Measurements from ENCODE around the gene MAPK13. TPM values are rescaled to one million over a fixed set of nuclear protein-coding genes. Genes with fewer than 3 reads are reported as not detected.

The MAPK13 gene
- total and polyA plus RNA-seq, 4 experiments from 2014 or later = 29.1 to 36.8 (median 30.0) TPM

- Mint-ChIP-seq H3K27ac (peak overlapping the region in 2 of 7 donors; percentile 35 to 48), H3K27me3 (no peaks in the 10 kb centered on the region), H3K9me3 (no peaks in the 10 kb centered on the region), H3K36me3 (peaks cover 18 to 46% of the 10 kb centered on the region in 2 donors), H3K4me3 (no peak overlapping the region), H3K4me1 (peaks cover 29 to 38% (median 32%) of the 10 kb centered on the region in 4 donors)
- intact Hi-C loops (cut with micrococcal nuclease) = loop anchor here (2.0 kb wide), 2 partner anchors 13 to 95 kb away; partner anchors contain the start of gene BRPF3
- H3K27me3 ChIP-seq (ENCODE audit: insufficient read depth, low read length) = no peaks in the 10 kb centered on the region
- POLR2A ChIA-PET (ENCODE audit: partially characterized antibody) = interaction anchor here (0.8 to 1.7 kb wide), 2 partner anchors 17 to 29 kb away, joined by 4 to 9 read pairs; partner anchors contain the start of gene MAPK13
- H3K4me3 ChIP-seq (ENCODE audit: low read length in 2 of 2) = no peak overlapping the region
- DNase-seq = no peak
- peaks cover 18% of the 10 kb centered on the region for H3K36me3 ChIP-seq (ENCODE audit: insufficient read depth, low read length)
- H3K4me1 ChIP-seq (ENCODE audit: insufficient read depth, low read length) = peaks cover 27% of the 10 kb centered on the region
- H3K27ac ChIP-seq (ENCODE audit: low read depth, low read length) = no peak overlapping the region
- no peaks in the 10 kb centered on the region for H3K9me3 ChIP-seq (ENCODE audit: control insufficient read depth in 1 of 2, low read length in 2 of 2)
- CTCF ChIA-PET (ENCODE audit: partially characterized antibody) = interaction anchor here (0.9 to 2.1 kb wide), 3 partner anchors 19 to 68 kb away, joined by 3 to 7 read pairs (median 5); partner anchors contain the start of gene MAPK13
These were observed 28.6 kb upstream of the MAPK13 start for GRCh38 chr6:36101691-36102090.

GRCh38 chr6:36102853-36103252 is 27.5 kb upstream of the MAPK13 start:
- peaks cover 13% of the 10 kb centered on the region for H3K36me3 ChIP-seq (ENCODE audit: insufficient read depth, low read length)
- H3K27ac ChIP-seq (ENCODE audit: low read depth, low read length) = no peak overlapping the region
- H3K27ac Mint-ChIP-seq = peak overlapping the region in 2 of 7 donors; percentile 82 to 88
- H3K27me3 ChIP-seq (ENCODE audit: insufficient read depth, low read length) = no peaks in the 10 kb centered on the region
- no peak for DNase-seq
- H3K4me3 Mint-ChIP-seq = no peak overlapping the region
- no peak overlapping the region for H3K4me3 ChIP-seq (ENCODE audit: low read length in 2 of 2)
- H3K4me1 ChIP-seq (ENCODE audit: insufficient read depth, low read length) = peaks cover 27% of the 10 kb centered on the region
- H3K9me3 ChIP-seq (ENCODE audit: control insufficient read depth in 1 of 2, low read length in 2 of 2) = no peaks in the 10 kb centered on the region
- ChIA-PET CTCF (ENCODE audit: partially characterized antibody) (interaction anchor here (0.7 to 3.7 kb wide), 4 partner anchors 8 to 75 kb away, joined by 3 to 26 read pairs (median 4); partner anchors contain the start of gene MAPK14), POLR2A (ENCODE audit: partially characterized antibody) (interaction anchor here (0.6 to 2.2 kb wide), 4 partner anchors 19 to 29 kb away, joined by 3 to 9 read pairs (median 4); no protein-coding TSS in a partner anchor)
- no peaks in the 10 kb centered on the region for H3K27me3 Mint-ChIP-seq
- intact Hi-C loops (cut with micrococcal nuclease) = no loop called here
- H3K4me1 Mint-ChIP-seq = peaks cover 30 to 43% (median 35%) of the 10 kb centered on the region in 4 donors
- peaks cover 24 to 48% of the 10 kb centered on the region in 2 donors for H3K36me3 Mint-ChIP-seq
- no peaks in the 10 kb centered on the region for H3K9me3 Mint-ChIP-seq

GRCh38 chr6:36104836-36105235 is 25.5 kb upstream of the MAPK13 start:
- peaks cover 32% of the 10 kb centered on the region for H3K4me1 ChIP-seq (ENCODE audit: insufficient read depth, low read length)
- Mint-ChIP-seq H3K36me3 (peaks cover 36 to 53% of the 10 kb centered on the region in 2 donors), H3K4me1 (peaks cover 31 to 51% (median 39%) of the 10 kb centered on the region in 4 donors), H3K4me3 (no peak overlapping the region), H3K27me3 (no peaks in the 10 kb centered on the region), H3K9me3 (no peaks in the 10 kb centered on the region), H3K27ac (peak overlapping the region in 2 of 7 donors; percentile 46 to 64)
- intact Hi-C loops (cut with micrococcal nuclease) = no loop called here
- POLR2A ChIA-PET (ENCODE audit: partially characterized antibody) = interaction anchor here (1.1 to 2.2 kb wide), 4 partner anchors 8 to 27 kb away, joined by 3 to 9 read pairs (median 7); no protein-coding TSS in a partner anchor
- H3K27me3 ChIP-seq (ENCODE audit: insufficient read depth, low read length) = no peaks in the 10 kb centered on the region
- no peak for DNase-seq
- H3K4me3 ChIP-seq (ENCODE audit: low read length in 2 of 2) = no peak overlapping the region
- H3K9me3 ChIP-seq (ENCODE audit: control insufficient read depth in 1 of 2, low read length in 2 of 2) = no peaks in the 10 kb centered on the region
- H3K27ac ChIP-seq (ENCODE audit: low read depth, low read length) = no peak overlapping the region
- H3K36me3 ChIP-seq (ENCODE audit: insufficient read depth, low read length) = peaks cover 20% of the 10 kb centered on the region
- CTCF ChIA-PET (ENCODE audit: partially characterized antibody) = interaction anchor here (1.0 to 3.7 kb wide), 5 partner anchors 8 to 77 kb away, joined by 4 to 26 read pairs (median 5); partner anchors contain the start of gene MAPK14

GRCh38 chr6:36109092-36109491 is 21.2 kb upstream of the MAPK13 start:
- intact Hi-C loops (cut with micrococcal nuclease) = loop anchor here (1.0 kb wide), 1 partner anchor 9 kb away; no protein-coding TSS in a partner anchor

GRCh38 chr6:36110050-36110449 is 20.3 kb upstream of the MAPK13 start:
- POLR2A ChIA-PET (ENCODE audit: partially characterized antibody) = interaction anchor here (2.2 to 3.4 kb wide), 3 partner anchors 12 to 21 kb away, joined by 12 to 27 read pairs (median 24); partner anchors contain the start of gene MAPK13
- Histone ChIP-seq H3K27me3 (ENCODE audit: insufficient read depth, low read length) (no peaks in the 10 kb centered on the region), H3K27ac (ENCODE audit: low read depth, low read length) (no peak overlapping the region), H3K9me3 (ENCODE audit: control insufficient read depth in 1 of 2, low read length in 2 of 2) (no peaks in the 10 kb centered on the region), H3K4me3 (ENCODE audit: low read length in 2 of 2) (no peak overlapping the region), H3K36me3 (ENCODE audit: insufficient read depth, low read length) (peaks cover 7% of the 10 kb centered on the region), H3K4me1 (ENCODE audit: insufficient read depth, low read length) (peaks cover 50% of the 10 kb centered on the region)
- Mint-ChIP-seq H3K36me3 (peaks cover 22 to 42% of the 10 kb centered on the region in 2 donors), H3K4me1 (peaks cover 33 to 56% (median 43%) of the 10 kb centered on the region in 4 donors), H3K9me3 (no peaks in the 10 kb centered on the region), H3K27me3 (no peaks in the 10 kb centered on the region), H3K4me3 (peak overlapping the region in 1 of 8 donors; percentile 17), H3K27ac (peak overlapping the region in 6 of 7 donors; percentile 36 to 91 (median 58))
- CTCF ChIA-PET (ENCODE audit: partially characterized antibody) = interaction anchor here (3.2 to 7.6 kb wide), 3 partner anchors 13 to 15 kb away, joined by 21 to 70 read pairs (median 27); no protein-coding TSS in a partner anchor
- DNase-seq = no peak
- intact Hi-C loops (cut with micrococcal nuclease) = no loop called here

More at GRCh38 chr6:36109092-36109491, 21.2 kb upstream of the MAPK13 start:
- Mint-ChIP-seq H3K36me3 (peaks cover 24 to 49% of the 10 kb centered on the region in 2 donors), H3K4me3 (peak overlapping the region in 7 of 8 donors; percentile 7 to 57 (median 51)), H3K9me3 (no peaks in the 10 kb centered on the region), H3K27me3 (no peaks in the 10 kb centered on the region), H3K4me1 (peaks cover 26 to 48% (median 36%) of the 10 kb centered on the region in 4 donors), H3K27ac (peak overlapping the region; percentile 80 to 95 (median 91))
- DNase-seq = peak; percentile 59 to 72 (median 61)
- Histone ChIP-seq H3K27ac (ENCODE audit: low read depth, low read length) (peak overlapping the region; percentile 22), H3K4me3 (ENCODE audit: low read length in 2 of 2) (no peak overlapping the region), H3K27me3 (ENCODE audit: insufficient read depth, low read length) (no peaks in the 10 kb centered on the region), H3K4me1 (ENCODE audit: insufficient read depth, low read length) (peaks cover 40% of the 10 kb centered on the region), H3K36me3 (ENCODE audit: insufficient read depth, low read length) (peaks cover 8% of the 10 kb centered on the region), H3K9me3 (ENCODE audit: control insufficient read depth in 1 of 2, low read length in 2 of 2) (no peaks in the 10 kb centered on the region)
- ChIA-PET POLR2A (ENCODE audit: partially characterized antibody) (interaction anchor here (0.6 to 3.4 kb wide), 9 partner anchors 9 to 596 kb away, joined by 3 to 24 read pairs (median 7); partner anchors contain the start of genes BRPF3, MAPK13 and MAPK14), CTCF (ENCODE audit: partially characterized antibody) (interaction anchor here (0.6 to 7.6 kb wide), 5 partner anchors 9 to 80 kb away, joined by 3 to 70 read pairs (median 15); partner anchors contain the start of gene MAPK14)

GRCh38 chr6:36110863-36111262 is 19.4 kb upstream of the MAPK13 start:
- no peak for DNase-seq
- H3K27me3 Mint-ChIP-seq = no peaks in the 10 kb centered on the region
- H3K4me1 ChIP-seq (ENCODE audit: insufficient read depth, low read length) = peaks cover 58% of the 10 kb centered on the region
- peaks cover 35 to 62% (median 48%) of the 10 kb centered on the region in 4 donors for H3K4me1 Mint-ChIP-seq
- peaks cover 7% of the 10 kb centered on the region for H3K36me3 ChIP-seq (ENCODE audit: insufficient read depth, low read length)
- no peaks in the 10 kb centered on the region for H3K27me3 ChIP-seq (ENCODE audit: insufficient read depth, low read length)
- ChIA-PET CTCF (ENCODE audit: partially characterized antibody) (interaction anchor here (3.2 to 7.6 kb wide), 2 partner anchors 12 to 16 kb away, joined by 21 to 70 read pairs; no protein-coding TSS in a partner anchor), POLR2A (ENCODE audit: partially characterized antibody) (interaction anchor here (3.2 kb wide), 1 partner anchor 11 kb away, joined by 27 read pairs; no protein-coding TSS in a partner anchor)
- no peak overlapping the region for H3K4me3 Mint-ChIP-seq
- no peak overlapping the region for H3K4me3 ChIP-seq (ENCODE audit: low read length in 2 of 2)
- peak overlapping the region in 2 of 7 donors; percentile 58 to 66 for H3K27ac Mint-ChIP-seq
- H3K9me3 ChIP-seq (ENCODE audit: control insufficient read depth in 1 of 2, low read length in 2 of 2) = no peaks in the 10 kb centered on the region
- peaks cover 22 to 37% of the 10 kb centered on the region in 2 donors for H3K36me3 Mint-ChIP-seq
- intact Hi-C loops (cut with micrococcal nuclease) = no loop called here
- no peaks in the 10 kb centered on the region for H3K9me3 Mint-ChIP-seq
- H3K27ac ChIP-seq (ENCODE audit: low read depth, low read length) = no peak overlapping the region

GRCh38 chr6:36111526-36111925 is 18.8 kb upstream of the MAPK13 start:
- no peaks in the 10 kb centered on the region for H3K27me3 ChIP-seq (ENCODE audit: insufficient read depth, low read length)
- Mint-ChIP-seq H3K36me3 (peaks cover 27 to 36% of the 10 kb centered on the region in 2 donors), H3K27me3 (no peaks in the 10 kb centered on the region), H3K9me3 (no peaks in the 10 kb centered on the region), H3K4me1 (peaks cover 41 to 68% (median 54%) of the 10 kb centered on the region in 4 donors), H3K27ac (peak overlapping the region in 2 of 7 donors; percentile 15 to 30), H3K4me3 (no peak overlapping the region)
- DNase-seq = no peak
- intact Hi-C loops (cut with micrococcal nuclease) = no loop called here
- no peak overlapping the region for H3K4me3 ChIP-seq (ENCODE audit: low read length in 2 of 2)
- ChIA-PET POLR2A (ENCODE audit: partially characterized antibody) (interaction anchor here (3.2 kb wide), 1 partner anchor 11 kb away, joined by 27 read pairs; no protein-coding TSS in a partner anchor), CTCF (ENCODE audit: partially characterized antibody) (interaction anchor here (3.2 to 7.6 kb wide), 2 partner anchors 11 to 16 kb away, joined by 21 to 70 read pairs; no protein-coding TSS in a partner anchor)
- H3K9me3 ChIP-seq (ENCODE audit: control insufficient read depth in 1 of 2, low read length in 2 of 2) = no peaks in the 10 kb centered on the region
- H3K27ac ChIP-seq (ENCODE audit: low read depth, low read length) = no peak overlapping the region
- peaks cover 65% of the 10 kb centered on the region for H3K4me1 ChIP-seq (ENCODE audit: insufficient read depth, low read length)
- peaks cover 7% of the 10 kb centered on the region for H3K36me3 ChIP-seq (ENCODE audit: insufficient read depth, low read length)

Measured in CD4-positive, alpha-beta memory T cell (primary cell).